Kidney capillary endothelial cell (primary cell): ENCODE data around the gene GAS7.
"Not testable (repeated sequence)": the region's sequence is repeated elsewhere in the genome, so short reads cannot be mapped to it uniquely, and the experiment has no call there.

Source experiments
- DNase-seq: peaks from one replicate; pipeline ENCODE4 v3.0.0-alpha.2; 2018; ENCODE audit warnings: low spot score

Gene GAS7

DNA sequence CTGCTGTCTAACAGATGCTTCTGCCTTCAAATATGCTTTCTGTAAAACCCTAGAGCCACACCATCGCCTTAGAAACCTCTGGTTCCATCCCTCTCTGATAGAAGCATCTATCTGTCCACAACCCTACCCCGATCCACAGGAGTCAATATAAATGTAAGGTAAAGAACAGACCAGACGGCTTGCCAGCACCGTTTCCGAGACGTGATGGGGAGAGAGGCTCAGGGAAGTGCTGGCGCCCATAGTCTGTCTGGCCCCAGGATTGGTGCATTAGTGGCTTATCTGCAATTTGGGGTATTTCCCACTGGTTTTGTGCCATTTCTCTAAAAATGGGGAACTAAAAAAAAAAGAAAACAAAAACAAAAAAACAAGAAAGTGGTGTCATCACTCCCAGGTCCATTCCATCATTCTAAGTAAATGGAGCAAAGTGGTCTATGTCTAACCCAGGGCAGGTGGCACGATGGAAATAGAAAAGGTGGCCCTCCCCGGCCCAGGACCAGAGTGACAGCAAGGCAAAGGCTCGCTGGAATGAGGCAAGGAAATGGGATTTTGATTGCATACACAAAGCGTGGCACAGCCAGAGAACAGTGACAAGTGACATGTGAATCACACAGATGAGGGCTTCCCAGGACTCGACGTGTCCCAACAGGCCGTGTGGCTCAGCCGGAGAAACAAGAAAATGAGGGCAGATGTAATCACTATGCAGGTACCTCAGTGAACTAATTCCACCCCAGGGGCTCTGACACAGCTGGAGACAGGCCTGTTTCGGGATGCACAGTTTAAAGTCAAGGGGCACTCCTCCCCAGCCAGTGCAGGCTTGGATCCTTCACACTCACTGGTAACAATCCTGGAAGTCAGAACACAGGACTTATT is 125.6 kb downstream of the GAS7 start:
- no peak for DNase-seq

- no peak for DNase-seq
Measured at GRCh38 chr17:10072086-10072485, 126.3 kb downstream of the GAS7 start.

DNA sequence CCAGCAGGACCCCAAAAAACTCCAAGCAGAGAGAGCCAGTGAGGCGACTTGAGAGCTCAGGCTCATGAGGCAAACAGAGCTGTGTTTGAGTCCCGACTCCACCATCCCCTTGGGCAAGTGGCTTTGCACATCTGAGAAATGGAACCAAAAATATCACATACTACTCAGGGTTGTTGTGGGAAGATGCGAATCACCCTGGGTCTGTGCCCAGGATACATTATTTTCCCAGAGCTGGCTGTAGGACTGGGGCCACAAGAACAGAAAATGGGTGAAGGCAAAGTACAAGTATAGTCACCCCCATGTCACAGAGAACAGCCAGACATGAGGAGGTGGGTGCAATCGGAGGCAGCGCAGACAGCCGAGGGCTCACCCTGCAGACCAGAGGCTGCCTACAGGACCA is 127.3 kb downstream of the GAS7 start:
- DNase-seq, result no peak

- DNase-seq, result no peak
Measured at GRCh38 chr17:10070690-10071089, 127.7 kb downstream of the GAS7 start.

- no peak for DNase-seq
Measured at GRCh38 chr17:10069301-10069700, 129.1 kb downstream of the GAS7 start.

DNA sequence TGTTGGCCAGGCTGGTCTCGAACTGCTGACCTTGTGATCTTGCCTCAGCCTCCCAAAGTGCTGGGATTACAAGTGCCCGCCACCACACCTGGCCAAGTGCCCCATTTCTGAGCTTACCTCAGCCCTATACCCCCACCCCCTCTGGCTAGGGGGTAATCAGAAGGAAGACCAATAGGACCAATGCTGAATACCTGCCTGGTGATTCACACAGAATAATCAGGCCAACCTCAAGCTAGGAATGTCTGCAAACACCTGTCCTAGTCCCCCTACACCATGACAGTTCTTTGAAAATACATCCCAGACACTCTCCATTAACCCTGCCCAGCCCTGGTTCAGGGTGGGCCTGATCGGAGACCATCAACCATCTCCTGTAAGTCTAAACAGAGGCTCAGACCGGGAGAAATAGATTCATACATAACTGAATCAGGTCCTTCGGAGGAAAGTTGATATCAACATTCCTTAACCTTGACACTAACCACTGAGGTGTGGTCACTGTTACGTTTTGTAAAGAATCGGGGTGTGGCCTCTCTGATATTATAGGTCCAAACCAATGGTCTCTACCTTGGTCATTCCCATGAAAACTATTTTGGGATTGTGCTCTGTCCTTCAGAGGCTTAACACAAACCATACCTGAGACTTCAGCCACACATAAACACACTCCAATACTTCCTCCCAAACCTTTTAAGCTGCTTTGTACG is 130.8 kb downstream of the GAS7 start:
- no peak for DNase-seq

DNA sequence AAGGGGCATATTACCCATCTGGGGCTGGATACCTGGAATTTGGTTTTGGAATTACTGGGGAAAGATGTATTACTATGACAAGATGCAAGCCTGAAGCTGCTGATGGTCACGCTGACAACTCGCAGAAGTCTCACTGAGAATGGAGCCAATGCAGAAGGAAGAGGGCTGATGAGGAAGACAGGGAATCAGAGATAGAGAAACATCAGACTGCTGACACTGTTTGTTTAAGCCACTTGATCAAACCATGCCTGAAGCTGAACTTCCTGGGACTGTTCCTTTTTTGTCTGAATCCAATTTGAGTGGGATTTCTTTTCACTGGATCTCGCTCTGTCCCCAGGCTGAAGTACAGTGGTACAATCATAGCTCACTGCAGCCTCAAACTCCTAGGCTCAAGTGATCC is 133.9 kb downstream of the GAS7 start:
- no peak for DNase-seq

GRCh38 chr17:10063730-10064241 is 134.6 kb downstream of the GAS7 start:
- no peak for DNase-seq

DNA sequence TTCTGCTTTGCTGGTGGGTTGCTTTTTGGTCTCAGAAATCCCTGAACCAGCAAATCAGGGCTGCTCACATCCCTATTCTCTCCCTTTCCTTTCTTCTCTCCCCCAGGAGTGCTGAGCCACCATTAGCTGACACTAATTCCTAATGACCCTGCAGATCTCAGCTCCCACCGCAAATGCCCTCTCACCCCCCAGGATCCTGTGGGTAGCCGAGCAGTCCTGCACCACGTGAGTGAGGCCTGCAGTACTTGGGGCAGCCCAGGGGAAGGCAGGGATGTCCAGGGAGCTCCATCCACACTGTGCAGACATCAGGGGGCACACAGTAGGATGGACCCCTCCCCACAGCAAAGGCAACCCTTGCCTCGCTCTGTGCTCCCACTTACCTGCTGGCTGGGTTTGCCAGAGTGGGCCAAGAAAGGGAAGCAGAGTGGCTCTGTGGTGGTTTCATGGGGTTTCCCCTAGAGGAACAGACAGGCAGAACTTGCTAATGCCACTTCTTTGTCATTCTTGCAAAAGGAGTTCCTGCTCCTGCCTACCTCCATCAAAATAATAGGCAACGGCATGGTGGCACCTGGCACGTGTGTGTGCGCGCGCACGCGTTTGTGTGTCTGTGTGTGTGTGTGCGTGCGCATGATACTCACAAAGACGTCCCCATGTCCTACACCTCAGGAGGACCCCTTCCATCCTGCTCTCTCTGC is 135.6 kb downstream of the GAS7 start:
- DNase-seq, result no peak

DNA sequence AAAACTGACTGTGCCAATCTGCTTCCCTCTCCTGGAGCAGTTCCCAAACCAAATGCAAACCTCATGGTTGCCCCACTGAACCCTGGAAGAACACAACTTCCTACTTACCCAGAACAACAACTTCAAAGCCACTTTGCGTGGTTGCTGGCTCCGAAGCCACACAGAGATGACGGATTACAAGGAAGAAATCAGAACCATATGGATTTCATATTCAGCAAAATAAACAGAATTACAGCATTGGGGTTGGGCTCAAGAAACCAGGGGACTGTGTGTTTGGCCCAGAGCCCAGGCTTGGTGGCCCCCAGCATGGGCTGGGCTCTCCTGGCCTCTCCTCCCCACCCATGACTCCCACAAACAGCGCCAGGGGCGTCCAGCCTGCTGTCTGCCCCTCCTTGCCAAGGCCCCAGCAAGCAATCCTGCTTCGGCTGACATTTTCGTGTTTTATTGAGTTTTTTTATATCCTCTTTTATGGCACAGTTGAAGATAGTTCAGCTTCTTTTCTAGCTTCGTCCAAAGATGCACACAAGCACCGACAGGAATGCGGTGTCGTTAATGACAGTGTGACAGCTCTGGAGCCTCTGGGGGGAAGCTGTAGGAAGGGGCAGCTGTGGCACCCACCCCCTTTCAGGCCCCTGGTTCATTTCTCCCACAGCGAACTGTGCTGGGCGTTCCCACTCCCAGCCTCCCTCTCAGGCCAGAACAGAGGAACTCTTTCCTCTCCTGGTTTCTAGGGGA is 137.1 kb downstream of the GAS7 start:
- DNase-seq, result no peak

- DNase-seq, result no peak
Measured at GRCh38 chr17:10060526-10060925, 137.9 kb downstream of the GAS7 start.

DNA sequence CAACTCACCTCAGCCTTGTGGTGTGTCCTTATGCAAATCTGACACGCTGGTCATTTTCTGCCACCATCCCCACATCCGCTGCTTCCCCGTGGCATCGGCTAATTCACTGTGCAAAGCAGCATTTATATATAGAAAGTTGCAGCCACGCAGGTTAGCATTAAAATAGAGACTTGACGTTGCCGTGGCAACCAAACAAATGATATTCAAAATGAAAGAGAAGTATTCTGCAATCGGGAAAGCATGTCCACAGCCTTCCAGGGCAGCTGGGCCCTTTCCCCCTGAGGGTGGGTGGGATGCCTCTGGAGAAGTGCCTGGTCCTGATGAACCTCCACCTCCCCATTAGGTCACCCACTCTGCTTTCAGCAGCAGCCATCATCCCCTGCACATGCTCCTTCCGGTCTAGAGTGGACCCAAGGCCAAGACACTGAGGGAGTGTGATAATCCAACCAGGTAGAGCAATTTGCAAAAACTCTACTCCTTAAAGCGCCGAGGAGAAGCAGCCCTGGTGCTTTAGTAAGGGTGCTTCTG is 138.7 kb downstream of the GAS7 start:
- DNase-seq, result no peak

- DNase-seq, result no peak
Measured at GRCh38 chr17:10058921-10059683, 139.3 kb downstream of the GAS7 start.

DNA sequence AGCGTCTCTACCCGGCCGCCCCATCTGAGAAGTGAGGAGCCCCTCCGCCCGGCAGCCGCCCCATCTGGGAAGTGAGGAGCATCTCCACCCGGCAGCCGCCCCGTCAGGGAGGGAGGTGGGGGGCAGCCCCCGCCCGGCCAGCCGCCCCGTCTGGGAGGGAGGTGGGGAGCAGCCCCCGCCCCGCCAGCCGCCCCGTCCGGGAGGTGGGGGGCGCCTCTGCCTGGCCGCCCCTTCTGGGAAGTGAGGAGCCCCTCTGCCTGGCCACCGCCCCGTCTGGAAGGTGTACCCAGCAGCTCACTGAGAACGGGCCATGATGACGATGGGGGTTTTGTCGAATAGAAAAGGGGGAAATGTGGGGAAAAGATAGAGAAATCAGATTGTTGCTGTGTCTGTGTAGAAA is 140.9 kb downstream of the GAS7 start:
- not testable (repeated sequence) for DNase-seq

GRCh38 chr17:10055262-10055975 is 143.0 kb downstream of the GAS7 start:
- no peak for DNase-seq

GRCh38 chr17:10053782-10054540 is 144.4 kb downstream of the GAS7 start:
- DNase-seq, result no peak

DNA sequence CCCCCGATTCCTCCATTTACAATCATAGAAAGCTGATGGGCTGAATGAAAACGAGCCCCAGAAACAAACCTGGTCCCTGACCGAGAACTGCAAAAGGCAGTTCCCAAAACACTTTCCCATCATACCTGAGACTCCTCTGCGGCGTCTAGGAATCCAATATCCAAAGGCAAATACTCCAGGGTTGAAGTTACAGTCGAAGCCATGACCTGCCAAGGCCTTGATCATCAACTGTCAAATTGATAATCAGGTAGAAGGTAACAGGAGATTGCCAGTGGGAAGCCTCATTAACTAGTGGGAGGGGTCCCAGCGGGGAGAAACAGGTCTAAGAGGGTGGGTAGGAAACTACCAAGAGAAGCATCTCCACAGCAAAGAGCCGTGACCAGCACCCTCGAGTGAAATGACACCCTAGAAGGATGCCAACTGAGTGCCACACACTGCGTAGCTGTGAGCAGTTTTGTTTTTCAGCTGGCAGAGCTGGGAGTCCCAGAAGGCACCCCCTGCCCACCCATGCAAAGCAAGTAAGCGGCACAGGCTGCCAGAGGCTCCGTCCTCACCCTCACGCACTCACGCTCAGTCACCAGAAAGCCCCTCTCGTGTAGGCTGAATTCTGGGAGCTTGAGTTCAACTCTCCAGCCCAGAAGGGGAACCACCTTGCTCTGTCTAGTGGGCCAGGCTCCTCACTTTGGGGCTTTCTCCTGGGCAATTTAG is 146.1 kb downstream of the GAS7 start:
- DNase-seq, result no peak

GRCh38 chr17:10051112-10051511 is 147.3 kb downstream of the GAS7 start:
- no peak for DNase-seq

DNA sequence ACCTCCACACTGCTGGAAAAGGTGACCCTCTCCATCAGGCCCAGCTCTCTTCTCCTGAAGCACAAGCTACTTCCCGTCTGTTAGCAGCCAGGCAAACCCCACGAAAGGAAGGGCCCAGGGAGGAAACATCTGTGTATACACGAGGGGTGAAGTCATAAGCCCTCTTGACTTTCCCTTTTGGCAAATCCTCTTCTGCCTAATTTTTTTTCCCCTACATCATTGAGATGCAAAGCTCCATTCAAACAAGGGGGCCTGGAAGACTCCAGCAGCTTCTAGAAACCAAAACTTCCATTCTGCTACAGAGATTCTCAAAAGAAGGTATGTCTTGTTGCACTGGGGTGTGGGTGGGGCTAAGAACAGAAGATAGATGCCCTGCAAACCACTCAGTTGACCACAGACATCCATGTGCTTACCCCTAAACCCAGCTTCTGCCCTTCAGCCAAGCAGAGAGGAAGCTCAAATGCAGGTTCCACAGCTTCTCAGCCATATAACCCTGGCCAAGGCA is 147.8 kb downstream of the GAS7 start:
- peak; percentile 2 for DNase-seq
